ENCODE results near the gene CDH11. TPM values are rescaled to one million over a fixed set of nuclear protein-coding genes. Genes with fewer than 3 reads are reported as not detected.

The CDH11 gene
- polyA plus RNA-seq, 1 donor from 2014 or later, result 22.9 TPM

DNA sequence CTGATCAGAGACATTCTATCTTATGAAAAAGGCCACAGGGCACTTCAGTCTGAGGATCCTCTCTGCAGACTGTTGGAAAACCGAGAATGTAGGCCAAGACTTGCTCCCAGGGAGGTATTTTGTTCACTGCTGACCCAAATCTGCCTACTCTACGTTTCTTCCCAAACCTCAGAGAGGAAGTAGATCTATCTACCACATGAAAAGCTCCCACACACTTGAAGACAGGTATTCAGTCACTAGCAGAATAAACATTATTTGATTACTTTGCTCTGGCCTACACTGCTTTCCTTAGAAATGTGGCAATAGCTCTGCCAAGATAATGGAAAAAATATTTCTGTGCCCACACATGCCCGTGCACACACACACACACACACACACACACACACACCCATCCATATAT lies 164.6 kb downstream of the CDH11 start:
- Histone ChIP-seq H3K9ac (ENCODE audit: low read length) (no peak overlapping the region), H3K4me2 (ENCODE audit: low read length) (no peak overlapping the region), H2AFZ (ENCODE audit: low read depth, low read length) (no peak overlapping the region), H4K20me1 (ENCODE audit: insufficient read depth) (no peaks in the 10 kb centered on the region), H3K9me2 (ENCODE audit: insufficient read depth, low read length) (no peaks in the 10 kb centered on the region), H3K9me3 (ENCODE audit: low read length) (no peaks in the 10 kb centered on the region), H3K4me3 (ENCODE audit: low read length) (no peak overlapping the region), H3K27me3 (ENCODE audit: insufficient read depth, low read depth, low read length) (no peaks in the 10 kb centered on the region), H3K79me2 (replicated peaks; ENCODE audit: insufficient read depth, low read length) (no peaks in the 10 kb centered on the region), H3F3A (ENCODE audit: insufficient read depth, low read length, poor library complexity, severe bottlenecking) (no peaks in the 10 kb centered on the region), H3K36me3 (ENCODE audit: insufficient read depth, low read length) (no peaks in the 10 kb centered on the region), H3K27ac (ENCODE audit: low read length) (no peak overlapping the region)
- no peak for TF ChIP-seq EZH2 (IDR thresholded peaks at IDR 0.05; ENCODE audit: borderline replicate concordance, insufficient read depth, low read length, poor library complexity, severe bottlenecking)
- TF ChIP-seq, protein P1, sequence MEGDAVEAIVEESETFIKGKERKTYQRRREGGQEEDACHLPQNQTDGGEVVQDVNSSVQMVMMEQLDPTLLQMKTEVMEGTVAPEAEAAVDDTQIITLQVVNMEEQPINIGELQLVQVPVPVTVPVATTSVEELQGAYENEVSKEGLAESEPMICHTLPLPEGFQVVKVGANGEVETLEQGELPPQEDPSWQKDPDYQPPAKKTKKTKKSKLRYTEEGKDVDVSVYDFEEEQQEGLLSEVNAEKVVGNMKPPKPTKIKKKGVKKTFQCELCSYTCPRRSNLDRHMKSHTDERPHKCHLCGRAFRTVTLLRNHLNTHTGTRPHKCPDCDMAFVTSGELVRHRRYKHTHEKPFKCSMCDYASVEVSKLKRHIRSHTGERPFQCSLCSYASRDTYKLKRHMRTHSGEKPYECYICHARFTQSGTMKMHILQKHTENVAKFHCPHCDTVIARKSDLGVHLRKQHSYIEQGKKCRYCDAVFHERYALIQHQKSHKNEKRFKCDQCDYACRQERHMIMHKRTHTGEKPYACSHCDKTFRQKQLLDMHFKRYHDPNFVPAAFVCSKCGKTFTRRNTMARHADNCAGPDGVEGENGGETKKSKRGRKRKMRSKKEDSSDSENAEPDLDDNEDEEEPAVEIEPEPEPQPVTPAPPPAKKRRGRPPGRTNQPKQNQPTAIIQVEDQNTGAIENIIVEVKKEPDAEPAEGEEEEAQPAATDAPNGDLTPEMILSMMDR (IDR thresholded peaks at IDR 0.05; ENCODE audit: poor library complexity, severe bottlenecking), result no peak
- TF ChIP-seq POLR2AphosphoS5 (IDR thresholded peaks at IDR 0.05), result no peak
- TF ChIP-seq SMC3 (conservative IDR thresholded peaks at IDR 0.05; ENCODE audit: poor library complexity), result no peak
- no peak for TF ChIP-seq EP300 (conservative IDR thresholded peaks at IDR 0.05; ENCODE audit: poor library complexity, severe bottlenecking)
- no peak for TF ChIP-seq TAF1 (IDR thresholded peaks at IDR 0.05; ENCODE audit: low read depth)
- TF ChIP-seq RAD21 (conservative IDR thresholded peaks at IDR 0.05), result no peak
- TF ChIP-seq, protein P2, sequence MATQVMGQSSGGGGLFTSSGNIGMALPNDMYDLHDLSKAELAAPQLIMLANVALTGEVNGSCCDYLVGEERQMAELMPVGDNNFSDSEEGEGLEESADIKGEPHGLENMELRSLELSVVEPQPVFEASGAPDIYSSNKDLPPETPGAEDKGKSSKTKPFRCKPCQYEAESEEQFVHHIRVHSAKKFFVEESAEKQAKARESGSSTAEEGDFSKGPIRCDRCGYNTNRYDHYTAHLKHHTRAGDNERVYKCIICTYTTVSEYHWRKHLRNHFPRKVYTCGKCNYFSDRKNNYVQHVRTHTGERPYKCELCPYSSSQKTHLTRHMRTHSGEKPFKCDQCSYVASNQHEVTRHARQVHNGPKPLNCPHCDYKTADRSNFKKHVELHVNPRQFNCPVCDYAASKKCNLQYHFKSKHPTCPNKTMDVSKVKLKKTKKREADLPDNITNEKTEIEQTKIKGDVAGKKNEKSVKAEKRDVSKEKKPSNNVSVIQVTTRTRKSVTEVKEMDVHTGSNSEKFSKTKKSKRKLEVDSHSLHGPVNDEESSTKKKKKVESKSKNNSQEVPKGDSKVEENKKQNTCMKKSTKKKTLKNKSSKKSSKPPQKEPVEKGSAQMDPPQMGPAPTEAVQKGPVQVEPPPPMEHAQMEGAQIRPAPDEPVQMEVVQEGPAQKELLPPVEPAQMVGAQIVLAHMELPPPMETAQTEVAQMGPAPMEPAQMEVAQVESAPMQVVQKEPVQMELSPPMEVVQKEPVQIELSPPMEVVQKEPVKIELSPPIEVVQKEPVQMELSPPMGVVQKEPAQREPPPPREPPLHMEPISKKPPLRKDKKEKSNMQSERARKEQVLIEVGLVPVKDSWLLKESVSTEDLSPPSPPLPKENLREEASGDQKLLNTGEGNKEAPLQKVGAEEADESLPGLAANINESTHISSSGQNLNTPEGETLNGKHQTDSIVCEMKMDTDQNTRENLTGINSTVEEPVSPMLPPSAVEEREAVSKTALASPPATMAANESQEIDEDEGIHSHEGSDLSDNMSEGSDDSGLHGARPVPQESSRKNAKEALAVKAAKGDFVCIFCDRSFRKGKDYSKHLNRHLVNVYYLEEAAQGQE (IDR thresholded peaks at IDR 0.05; ENCODE audit: borderline replicate concordance), result no peak
- no peak for TF ChIP-seq MXI1 (conservative IDR thresholded peaks at IDR 0.05; ENCODE audit: poor library complexity, severe bottlenecking)

DNA sequence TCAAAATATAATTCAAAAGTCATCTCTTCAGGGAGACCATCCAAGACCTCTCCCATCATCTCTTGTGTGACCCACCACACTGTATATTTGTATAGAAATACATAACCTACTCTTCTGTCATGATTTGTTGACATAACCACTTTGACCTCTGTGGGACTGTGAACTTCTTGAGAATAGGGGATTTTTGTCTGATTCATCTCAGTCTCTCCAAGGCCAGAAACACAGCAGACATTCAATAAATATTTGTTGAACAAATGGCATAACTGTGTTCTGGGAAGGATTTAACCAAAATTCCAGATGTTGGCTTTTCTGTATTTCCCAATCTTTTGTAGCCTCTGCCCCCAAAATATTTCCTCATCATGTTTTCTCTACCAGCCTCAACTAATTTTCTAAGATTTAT lies 169.7 kb downstream of the CDH11 start:
- Histone ChIP-seq H3K27me3 (ENCODE audit: insufficient read depth, low read depth, low read length) (no peaks in the 10 kb centered on the region), H3K4me3 (ENCODE audit: low read length) (no peak overlapping the region), H3K9ac (ENCODE audit: low read length) (no peak overlapping the region), H3K9me3 (ENCODE audit: low read length) (no peaks in the 10 kb centered on the region), H3K36me3 (ENCODE audit: insufficient read depth, low read length) (no peaks in the 10 kb centered on the region), H3K27ac (ENCODE audit: low read length) (no peak overlapping the region), H2AFZ (ENCODE audit: low read depth, low read length) (no peak overlapping the region), H3F3A (ENCODE audit: insufficient read depth, low read length, poor library complexity, severe bottlenecking) (no peaks in the 10 kb centered on the region), H3K79me2 (replicated peaks; ENCODE audit: insufficient read depth, low read length) (no peaks in the 10 kb centered on the region), H3K4me2 (ENCODE audit: low read length) (no peak overlapping the region), H4K20me1 (ENCODE audit: insufficient read depth) (no peaks in the 10 kb centered on the region), H3K9me2 (ENCODE audit: insufficient read depth, low read length) (no peaks in the 10 kb centered on the region)
- TF ChIP-seq MXI1 (conservative IDR thresholded peaks at IDR 0.05; ENCODE audit: poor library complexity, severe bottlenecking), result no peak
- no peak for TF ChIP-seq TAF1 (IDR thresholded peaks at IDR 0.05; ENCODE audit: low read depth)
- no peak for TF ChIP-seq POLR2AphosphoS5 (IDR thresholded peaks at IDR 0.05)
- no peak for TF ChIP-seq EP300 (conservative IDR thresholded peaks at IDR 0.05; ENCODE audit: poor library complexity, severe bottlenecking)
- TF ChIP-seq RAD21 (conservative IDR thresholded peaks at IDR 0.05), result no peak
- TF ChIP-seq, protein P2 (IDR thresholded peaks at IDR 0.05; ENCODE audit: borderline replicate concordance), result no peak
- TF ChIP-seq SMC3 (conservative IDR thresholded peaks at IDR 0.05; ENCODE audit: poor library complexity), result no peak
- TF ChIP-seq, protein P1 (IDR thresholded peaks at IDR 0.05; ENCODE audit: poor library complexity, severe bottlenecking), result no peak
- TF ChIP-seq EZH2 (IDR thresholded peaks at IDR 0.05; ENCODE audit: borderline replicate concordance, insufficient read depth, low read length, poor library complexity, severe bottlenecking), result no peak
